Fibroblast of lung (primary cell): ENCODE data around the gene GIGYF2. TPM values are rescaled to one million over a fixed set of nuclear protein-coding genes. Genes with fewer than 3 reads are reported as not detected.

Experiments
- DNase-seq, 2 donors: peaks; one replicate each; pipeline versions ENCODE4 v3.0.0 to v3.0.0-alpha.2; 2010; ENCODE audit warnings: low read depth in 2 of 2
- H2AFZ ChIP-seq: 2 replicates; pipeline ENCODE4 v1.5.1; 2012; ENCODE audit warnings: low read length, control low read depth, inconsistent platforms
- H3K27ac ChIP-seq: 2 replicates; pipeline ENCODE4 v1.5.1; 2011; ENCODE audit warnings: low read length, control low read depth; ENCODE audit not compliant: insufficient read depth
- H3K27me3 ChIP-seq: 2 replicates; pipeline ENCODE4 v1.5.1; 2011; ENCODE audit warnings: mild to moderate bottlenecking, low read length; ENCODE audit not compliant: control insufficient read depth, insufficient read depth
- H3K36me3 ChIP-seq: 2 replicates; pipeline ENCODE4 v1.5.1; 2011; ENCODE audit warnings: low read length; ENCODE audit not compliant: control insufficient read depth, insufficient read depth
- H3K4me1 ChIP-seq: 2 replicates; pipeline ENCODE4 v1.5.1; 2011; ENCODE audit warnings: low read length; ENCODE audit not compliant: control insufficient read depth, insufficient read depth; ENCODE audit errors: extremely low read depth
- H3K4me2 ChIP-seq: 2 replicates; pipeline ENCODE4 v1.5.1; 2011; ENCODE audit warnings: low read length, control low read depth; ENCODE audit not compliant: insufficient read depth; ENCODE audit errors: extremely low read depth
- H3K4me3 ChIP-seq, 4 experiments: fragments of 200-600 bp in 1 of 4; sonication (generic) in 1 of 4; replicated peaks in 1 of 4; 2 replicates each; pipeline ENCODE4 v1.5.1; 2011 to 2016; ENCODE audit warnings: low read length in 4 of 4, low read depth in 3 of 4, mild to moderate bottlenecking in 3 of 4, control low read depth in 2 of 4, inconsistent platforms in 1 of 4, mixed read lengths in 1 of 4; ENCODE audit not compliant: insufficient read depth in 1 of 4; ENCODE audit errors: control extremely low read depth in 1 of 4
- H3K79me2 ChIP-seq: 2 replicates; pipeline ENCODE4 v1.5.1; 2012; ENCODE audit warnings: mild to moderate bottlenecking, low read length, inconsistent platforms; ENCODE audit not compliant: control insufficient read depth, insufficient read depth
- H3K9ac ChIP-seq: 2 replicates; pipeline ENCODE4 v1.5.1; 2011; ENCODE audit warnings: mild to moderate bottlenecking, low read length, control low read depth; ENCODE audit not compliant: insufficient read depth
- H3K9me3 ChIP-seq: 2 replicates; pipeline ENCODE4 v1.5.1; 2012; ENCODE audit warnings: low read depth, low read length; ENCODE audit not compliant: control insufficient read depth, insufficient read depth
- H4K20me1 ChIP-seq: 2 replicates; pipeline ENCODE4 v1.5.1; 2011; ENCODE audit warnings: low read length; ENCODE audit not compliant: control insufficient read depth, insufficient read depth; ENCODE audit errors: extremely low read depth
- EZH2 ChIP-seq: IDR thresholded peaks from 2 replicates; pipeline ENCODE4 v1.5.1; 2012; ENCODE audit warnings: low read length, control low read depth, mild to moderate bottlenecking; ENCODE audit errors: missing control alignments
- polyA plus RNA-seq, 2 donors: library from polyadenylated mRNA; depleted of rRNA in 1 of 2; stranded (reverse) in 1 of 2; unstranded in 1 of 2; fragments of >200 nt; gene quantifications; 2 replicates each; pipeline ENCODE4 v1.2.1, GENCODE V29; 2011 to 2012; ENCODE audit warnings: missing spikeins in 1 of 2
- total RNA-seq: library from RNA; depleted of rRNA; stranded (reverse); fragments of >200 nt; gene quantifications from 2 replicates; pipeline ENCODE4 v1.2.1, GENCODE V29; 2014
- TF ChIP-seq, protein P1 (sequence below), 2 donors: IDR thresholded peaks in 1 of 2; conservative IDR thresholded peaks in 1 of 2; 1 replicate in 1 of 2; 2 replicates in 1 of 2; pipeline ENCODE4 v1.5.1; 2011 to 2012; ENCODE audit warnings: low read length in 2 of 2, control low read depth in 1 of 2, inconsistent platforms in 1 of 2, low read depth in 1 of 2, mild to moderate bottlenecking in 1 of 2

Gene GIGYF2
- total and polyA plus RNA-seq, 2 donors (not counting 1 experiment from before 2014, with no cell fraction given), result 31.1 to 64.7 TPM

DNA sequence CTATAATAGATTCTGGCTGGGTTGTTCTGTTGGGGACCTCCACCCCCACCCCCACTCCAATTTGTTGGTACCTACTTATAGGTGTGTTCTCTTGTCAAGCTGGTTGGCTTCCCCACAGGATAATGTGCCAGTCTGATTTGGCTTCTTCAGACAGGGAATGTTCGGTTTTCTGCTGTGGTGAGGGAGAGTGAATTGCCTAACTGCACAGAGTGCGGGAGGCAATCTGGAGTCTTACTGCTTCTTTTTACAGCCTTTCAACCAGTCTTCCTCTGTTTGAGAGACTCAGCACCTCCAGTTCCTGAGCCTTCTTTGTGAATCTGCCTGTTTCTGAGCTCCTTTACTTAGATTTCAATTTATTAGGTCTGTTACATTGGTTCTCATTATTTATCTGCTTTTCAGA lies 145.6 kb downstream of the GIGYF2 start:
- Histone ChIP-seq H3K27ac (no peak overlapping the region), H4K20me1 (no peaks in the 10 kb centered on the region), H3K79me2 (no peaks in the 10 kb centered on the region), H3K36me3 (peaks cover 7% of the 10 kb centered on the region), H3K27me3 (no peaks in the 10 kb centered on the region), H3K4me1 (peaks cover 4% of the 10 kb centered on the region), H2AFZ (no peak overlapping the region), H3K4me3 (no peak overlapping the region), H3K9ac (no peak overlapping the region), H3K4me2 (no peak overlapping the region), H3K9me3 (no peaks in the 10 kb centered on the region)
- no peak for TF ChIP-seq EZH2
- TF ChIP-seq, protein P1, sequence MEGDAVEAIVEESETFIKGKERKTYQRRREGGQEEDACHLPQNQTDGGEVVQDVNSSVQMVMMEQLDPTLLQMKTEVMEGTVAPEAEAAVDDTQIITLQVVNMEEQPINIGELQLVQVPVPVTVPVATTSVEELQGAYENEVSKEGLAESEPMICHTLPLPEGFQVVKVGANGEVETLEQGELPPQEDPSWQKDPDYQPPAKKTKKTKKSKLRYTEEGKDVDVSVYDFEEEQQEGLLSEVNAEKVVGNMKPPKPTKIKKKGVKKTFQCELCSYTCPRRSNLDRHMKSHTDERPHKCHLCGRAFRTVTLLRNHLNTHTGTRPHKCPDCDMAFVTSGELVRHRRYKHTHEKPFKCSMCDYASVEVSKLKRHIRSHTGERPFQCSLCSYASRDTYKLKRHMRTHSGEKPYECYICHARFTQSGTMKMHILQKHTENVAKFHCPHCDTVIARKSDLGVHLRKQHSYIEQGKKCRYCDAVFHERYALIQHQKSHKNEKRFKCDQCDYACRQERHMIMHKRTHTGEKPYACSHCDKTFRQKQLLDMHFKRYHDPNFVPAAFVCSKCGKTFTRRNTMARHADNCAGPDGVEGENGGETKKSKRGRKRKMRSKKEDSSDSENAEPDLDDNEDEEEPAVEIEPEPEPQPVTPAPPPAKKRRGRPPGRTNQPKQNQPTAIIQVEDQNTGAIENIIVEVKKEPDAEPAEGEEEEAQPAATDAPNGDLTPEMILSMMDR (conservative IDR thresholded peaks at IDR 0.05 in 1 of 2, IDR thresholded peaks at IDR 0.05 in 1 of 2; ENCODE audit: low read depth in 1 of 2, low read length in 2 of 2), result no peak
- DNase-seq, result no peak

DNA sequence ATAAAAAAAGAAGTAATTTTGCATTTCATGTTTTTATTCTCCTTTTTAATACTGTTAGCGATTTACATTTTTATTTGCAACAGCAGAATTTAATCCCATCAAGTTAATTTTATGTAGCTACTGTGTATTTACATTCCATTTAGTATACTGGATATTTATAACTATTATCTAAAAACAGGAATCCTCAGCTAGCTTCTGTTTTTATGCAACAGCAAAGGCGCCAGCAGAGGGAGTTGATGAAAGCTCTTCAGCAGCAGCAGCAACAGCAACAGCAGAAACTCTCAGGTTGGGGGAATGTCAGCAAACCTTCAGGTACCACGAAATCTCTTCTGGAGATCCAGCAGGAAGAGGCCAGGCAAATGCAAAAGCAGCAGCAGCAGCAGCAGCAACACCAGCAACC lies 146.7 kb downstream of the GIGYF2 start:
- no peak overlapping the region for H2AFZ ChIP-seq
- H3K4me3 ChIP-seq, result no peak overlapping the region
- H3K9me3 ChIP-seq, result no peaks in the 10 kb centered on the region
- no peaks in the 10 kb centered on the region for H3K4me1 ChIP-seq
- H3K36me3 ChIP-seq, result peaks cover 8% of the 10 kb centered on the region
- no peaks in the 10 kb centered on the region for H3K27me3 ChIP-seq
- TF ChIP-seq, protein P1 (conservative IDR thresholded peaks at IDR 0.05 in 1 of 2, IDR thresholded peaks at IDR 0.05 in 1 of 2; ENCODE audit: low read depth in 1 of 2, low read length in 2 of 2), result no peak
- TF ChIP-seq EZH2, result no peak
- H3K9ac ChIP-seq, result no peak overlapping the region
- H3K27ac ChIP-seq, result no peak overlapping the region
- DNase-seq, result no peak
- no peaks in the 10 kb centered on the region for H4K20me1 ChIP-seq
- no peak overlapping the region for H3K4me2 ChIP-seq
- H3K79me2 ChIP-seq, result no peaks in the 10 kb centered on the region

DNA sequence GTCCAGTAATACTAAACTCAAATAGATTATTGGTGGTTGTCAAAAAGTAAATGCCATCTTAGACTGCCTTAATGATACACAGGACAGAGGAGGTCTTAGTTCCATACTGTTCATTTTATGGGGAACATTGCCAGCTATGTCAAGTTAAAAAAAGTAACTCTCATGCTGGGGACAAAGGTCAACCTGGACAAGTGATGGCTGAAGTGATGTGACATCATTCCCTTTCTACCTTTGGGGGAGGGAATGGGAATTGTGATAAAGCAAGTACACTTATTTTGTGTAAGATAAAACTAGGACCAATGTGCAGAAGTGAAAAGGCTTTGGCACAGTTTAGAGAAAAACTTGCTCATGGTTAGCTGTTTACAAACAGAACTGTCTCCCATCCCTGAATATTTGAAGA lies 148.9 kb downstream of the GIGYF2 start:
- Histone ChIP-seq H3K9ac (no peak overlapping the region), H3K79me2 (no peaks in the 10 kb centered on the region), H4K20me1 (no peaks in the 10 kb centered on the region), H3K36me3 (peaks cover 8% of the 10 kb centered on the region), H3K4me1 (no peaks in the 10 kb centered on the region), H3K27me3 (no peaks in the 10 kb centered on the region), H2AFZ (no peak overlapping the region), H3K4me3 (no peak overlapping the region), H3K27ac (no peak overlapping the region), H3K9me3 (no peaks in the 10 kb centered on the region), H3K4me2 (no peak overlapping the region)
- no peak for TF ChIP-seq EZH2
- TF ChIP-seq, protein P1 (conservative IDR thresholded peaks at IDR 0.05 in 1 of 2, IDR thresholded peaks at IDR 0.05 in 1 of 2; ENCODE audit: low read depth in 1 of 2, low read length in 2 of 2), result no peak
- no peak for DNase-seq
